Thoracic aorta (tissue), 2 donors: Measurements from ENCODE around the gene C21orf58. TPM values are rescaled to one million over a fixed set of nuclear protein-coding genes. Genes with fewer than 3 reads are reported as not detected.

Source experiments
- ATAC-seq: fragments of 150-250 bp; one replicate; pipeline ENCODE4 v1.8.0; 2017; ENCODE audit warnings: low read depth; ENCODE audit not compliant: insufficient number of reproducible peaks, low FRiP score
- DNase-seq: peaks from one replicate; pipeline ENCODE4 v3.0.0-alpha.2; 2020; ENCODE audit warnings: low spot score
- H3K27ac ChIP-seq, 2 donors: fragments of 200-600 bp; sonication (generic); 1 replicate in 1 of 2; 2 replicates in 1 of 2; pipeline ENCODE4 v1.5.1; 2016; ENCODE audit warnings: mild to moderate bottlenecking in 2 of 2, moderate library complexity in 2 of 2
- H3K27me3 ChIP-seq: fragments of 200-600 bp; sonication (generic); replicated peaks from 2 replicates; pipeline ENCODE4 v1.6.0; 2016; ENCODE audit warnings: mild to moderate bottlenecking; ENCODE audit not compliant: insufficient read depth
- H3K36me3 ChIP-seq: fragments of 200-600 bp; sonication (generic); one replicate; pipeline ENCODE4 v1.5.1; 2016
- H3K4me1 ChIP-seq, 2 donors: fragments of 200-600 bp; sonication (generic); 1 replicate in 1 of 2; 2 replicates in 1 of 2; pipeline versions ENCODE4 v1.5.1 to v1.6.0; 2016; ENCODE audit warnings: low read depth in 2 of 2, mild to moderate bottlenecking in 1 of 2; ENCODE audit not compliant: control insufficient read depth in 1 of 2
- H3K4me3 ChIP-seq: fragments of 200-600 bp; sonication (generic); 2 replicates; pipeline ENCODE4 v1.5.1; 2016; ENCODE audit warnings: mild to moderate bottlenecking
- H3K9me3 ChIP-seq: fragments of 200-600 bp; sonication (generic); 2 replicates; pipeline ENCODE4 v1.5.1; 2016
- CTCF ChIP-seq: fragments of 200-600 bp; sonication (generic); IDR thresholded peaks from one replicate; pipeline ENCODE4 v1.5.1; 2019; ENCODE audit warnings: antibody characterized with exemption
- total RNA-seq, 2 donors: library from RNA; depleted of rRNA; stranded (reverse); fragments of >200 nt; gene quantifications; one replicate each; pipeline versions ENCODE4 v1.1.0 to v1.2.3, GENCODE V29; 2016

Gene C21orf58
- total RNA-seq, 2 donors from 2014 or later, result 0.81 to 3.2 TPM

DNA sequence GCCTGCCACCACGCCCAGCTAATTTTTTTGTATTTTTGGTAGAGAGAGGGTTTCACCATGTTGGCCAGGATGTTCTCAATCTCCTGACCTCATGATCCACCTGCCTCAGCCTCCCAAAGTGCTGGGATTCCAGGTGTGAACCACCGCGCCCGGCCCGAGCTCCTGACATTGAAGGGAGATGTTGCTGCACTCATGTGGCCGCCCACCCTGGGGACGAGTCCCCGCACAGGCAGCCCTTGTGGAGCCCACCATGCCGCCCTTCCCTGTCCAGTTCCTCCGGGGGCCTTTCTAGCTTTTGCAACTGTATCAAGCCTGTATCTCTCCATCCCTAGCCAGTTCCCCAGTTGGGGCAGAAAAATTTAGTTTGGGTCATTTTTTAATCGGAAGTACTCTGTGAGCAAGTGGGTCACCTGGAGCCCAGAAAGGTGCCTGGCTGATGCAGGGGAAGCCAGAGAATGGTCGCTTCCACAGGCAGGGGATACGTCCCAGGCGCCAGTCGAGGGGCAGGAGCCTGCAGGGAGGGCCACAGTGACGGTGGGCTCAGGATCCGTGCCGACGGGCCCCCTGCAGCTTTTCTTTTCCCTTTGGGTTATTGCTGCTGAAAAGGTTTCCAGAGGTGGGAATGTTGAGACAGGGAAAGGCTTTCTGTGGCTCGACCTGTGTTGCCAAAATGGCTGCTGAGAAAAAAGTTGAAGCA is 20.7 kb upstream of the C21orf58 start:
- Histone ChIP-seq H3K4me1 (no peaks in the 10 kb centered on the region), H3K4me3 (no peak overlapping the region), H3K27ac (no peak overlapping the region), H3K36me3 (peaks cover 19% of the 10 kb centered on the region), H3K27me3 (no peaks in the 10 kb centered on the region), H3K9me3 (no peaks in the 10 kb centered on the region)
- DNase-seq, result no peak
- TF ChIP-seq CTCF, result no peak
- no peak for ATAC-seq

- Histone ChIP-seq H3K4me3 (no peak overlapping the region), H3K27ac (no peak overlapping the region), H3K36me3 (peaks cover 12% of the 10 kb centered on the region), H3K4me1 (no peaks in the 10 kb centered on the region), H3K27me3 (no peaks in the 10 kb centered on the region), H3K9me3 (no peaks in the 10 kb centered on the region)
- DNase-seq (no peak), ATAC-seq (no peak)
- TF ChIP-seq CTCF, result no peak
These were observed 17.3 kb upstream of the C21orf58 start for GRCh38 chr21:46340998-46341397.

- no peak overlapping the region for H3K4me3 ChIP-seq
- no peak overlapping the region for H3K27ac ChIP-seq
- no peaks in the 10 kb centered on the region for H3K4me1 ChIP-seq
- H3K36me3 ChIP-seq, result peaks cover 15% of the 10 kb centered on the region
- ATAC-seq (no peak), DNase-seq (no peak)
- no peak for TF ChIP-seq CTCF
- H3K27me3 ChIP-seq, result no peaks in the 10 kb centered on the region
- H3K9me3 ChIP-seq, result no peaks in the 10 kb centered on the region
These were observed 12.9 kb upstream of the C21orf58 start for GRCh38 chr21:46336603-46337002.

GRCh38 chr21:46334351-46335140 is 10.9 kb upstream of the C21orf58 start:
- DNase-seq (no peak), ATAC-seq (no peak)
- Histone ChIP-seq H3K36me3 (peaks cover 15% of the 10 kb centered on the region), H3K4me3 (no peak overlapping the region), H3K27ac (no peak overlapping the region), H3K9me3 (no peaks in the 10 kb centered on the region), H3K4me1 (no peaks in the 10 kb centered on the region), H3K27me3 (no peaks in the 10 kb centered on the region)
- TF ChIP-seq CTCF, result no peak

DNA sequence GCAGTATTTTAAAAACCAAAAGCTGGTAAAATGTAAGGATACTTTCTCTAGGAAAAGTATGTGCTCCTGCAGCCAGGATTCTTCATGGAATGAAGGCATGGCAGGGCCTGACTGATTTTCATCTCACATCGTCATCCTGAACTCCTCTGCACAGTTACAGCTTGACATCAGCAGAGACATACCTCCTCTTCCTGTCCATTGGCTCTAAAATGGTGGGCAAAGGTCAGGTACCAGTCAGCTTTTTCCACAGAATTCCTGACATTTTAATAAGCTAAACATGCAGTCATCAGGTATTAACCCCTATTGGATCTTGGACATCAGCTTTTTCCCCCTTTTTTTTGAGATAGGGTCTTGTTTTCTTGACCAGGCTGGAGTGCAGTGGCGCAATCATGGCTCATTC is 6.1 kb upstream of the C21orf58 start:
- peaks cover 7% of the 10 kb centered on the region for H3K36me3 ChIP-seq
- no peak for ATAC-seq

More for the DNA sequence above, 6.1 kb upstream of the C21orf58 start:
- TF ChIP-seq CTCF, result no peak
- Histone ChIP-seq H3K27ac (no peak overlapping the region), H3K9me3 (no peaks in the 10 kb centered on the region), H3K4me3 (no peak overlapping the region), H3K27me3 (no peaks in the 10 kb centered on the region), H3K4me1 (peaks cover 0 to 16% of the 10 kb centered on the region in 2 donors)
- no peak for DNase-seq
